ENCODE measurements around the gene IQSEC1.

IQSEC1 gene

DNA sequence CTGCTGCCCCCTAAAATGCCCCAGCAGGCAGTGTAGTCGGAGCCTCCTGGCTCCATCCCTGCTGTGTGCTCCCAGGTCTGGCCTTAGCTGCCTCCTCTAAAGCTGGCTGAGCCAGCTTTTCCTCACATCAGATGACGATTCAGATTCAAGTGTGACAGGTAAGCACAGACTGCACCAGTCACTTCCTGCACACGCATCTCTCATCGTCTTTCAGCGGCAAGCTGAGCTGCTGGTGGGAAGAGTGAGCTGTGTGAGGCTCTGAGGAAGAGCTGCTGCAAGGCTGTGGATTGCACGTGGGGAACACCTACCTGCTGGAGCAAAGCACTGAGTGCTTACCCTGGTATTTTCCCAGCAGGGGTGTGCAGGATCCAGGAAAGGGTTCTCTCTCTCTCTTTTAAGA lies 143.4 kb downstream of the IQSEC1 start:
- peak in 1 of 3 experiments; percentile 21 for DNase-seq

DNA sequence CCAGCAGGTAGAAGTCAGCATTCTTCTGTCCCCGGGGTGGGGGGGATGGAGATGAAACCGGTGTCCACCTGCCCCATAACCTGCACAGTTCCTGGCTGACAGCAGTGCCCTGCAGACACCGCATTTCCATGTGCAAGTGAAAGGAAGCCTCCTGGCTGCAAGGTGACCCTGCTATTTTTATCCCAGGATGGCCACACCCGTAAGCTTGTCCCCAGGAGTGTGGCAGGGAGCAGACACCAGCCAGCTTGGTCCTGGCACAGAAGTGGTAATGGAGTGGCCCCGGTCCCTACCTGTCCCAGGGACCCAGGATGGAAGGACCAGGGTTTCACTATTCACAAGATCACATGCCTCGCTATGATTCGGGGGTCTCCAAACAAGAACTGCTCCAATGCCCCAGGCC lies 146.6 kb downstream of the IQSEC1 start:
- no peak for DNase-seq

DNA sequence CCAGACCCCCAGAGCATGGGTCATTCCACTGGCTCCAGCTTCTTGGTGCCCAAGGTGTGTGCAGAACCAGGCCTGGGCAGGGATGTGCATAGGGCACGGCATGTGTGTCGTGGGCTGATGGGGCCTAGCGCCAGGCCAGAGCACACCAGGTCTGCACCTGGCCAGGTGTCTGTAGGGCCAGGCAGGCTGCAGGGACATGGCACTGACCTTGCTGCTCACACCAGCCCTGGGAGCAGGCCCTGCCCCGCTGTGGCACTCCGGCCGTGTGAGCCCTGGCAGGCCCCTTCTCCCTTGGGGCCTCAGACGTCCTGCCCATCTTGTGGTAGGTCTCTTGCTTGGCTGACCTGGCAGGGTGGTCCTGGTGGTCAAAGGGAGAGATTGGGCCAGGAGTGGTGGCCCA lies 147.6 kb downstream of the IQSEC1 start:
- no peak for DNase-seq

DNA sequence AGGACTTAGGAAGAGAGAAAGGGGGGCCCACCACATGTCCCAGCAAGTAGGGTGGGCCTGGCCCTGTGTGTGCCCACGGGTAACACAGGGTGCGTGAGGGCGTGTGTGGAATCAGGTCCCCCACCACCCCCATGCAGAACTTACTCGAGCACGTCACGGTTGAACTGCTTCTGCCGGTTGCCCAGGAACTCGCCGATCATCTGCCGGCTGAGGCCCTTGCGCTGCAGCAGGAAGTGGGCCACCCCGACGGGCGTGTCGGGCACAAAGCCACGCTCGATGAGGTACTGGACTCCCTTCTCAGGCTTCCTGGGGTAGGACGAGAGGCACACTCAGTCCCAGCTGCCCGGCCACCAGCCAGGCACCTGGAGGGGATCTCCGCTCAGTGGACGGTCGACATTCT lies 148.8 kb downstream of the IQSEC1 start:
- no peak for DNase-seq

DNA sequence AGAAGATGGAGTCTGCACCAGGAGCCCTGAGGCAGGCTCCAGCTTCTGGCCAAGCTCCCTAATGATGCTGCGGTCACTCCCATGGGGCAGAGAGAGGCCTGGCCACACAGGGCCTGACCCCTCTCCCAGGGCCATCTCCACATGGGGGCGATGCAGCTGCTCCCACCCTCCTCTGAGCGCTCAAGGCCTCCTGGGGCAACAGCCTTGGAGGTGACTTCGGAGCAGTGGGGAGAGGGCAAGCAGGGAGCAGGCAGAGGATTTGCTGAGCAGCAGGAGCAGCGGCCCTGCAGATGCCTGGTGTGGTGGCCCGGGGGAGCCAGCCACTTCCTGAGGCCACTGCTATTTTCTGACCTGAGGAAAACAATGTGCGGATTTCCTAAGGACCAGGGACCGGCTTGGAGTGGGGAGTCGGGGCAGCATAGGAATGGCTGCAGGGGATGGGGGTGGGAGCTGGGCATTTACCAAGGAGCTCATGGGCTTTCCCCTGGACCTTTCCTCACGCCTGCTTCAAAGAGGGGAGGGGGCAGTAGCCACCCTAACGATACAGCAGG lies 150.3 kb downstream of the IQSEC1 start:
- DNase-seq, result no peak

DNA sequence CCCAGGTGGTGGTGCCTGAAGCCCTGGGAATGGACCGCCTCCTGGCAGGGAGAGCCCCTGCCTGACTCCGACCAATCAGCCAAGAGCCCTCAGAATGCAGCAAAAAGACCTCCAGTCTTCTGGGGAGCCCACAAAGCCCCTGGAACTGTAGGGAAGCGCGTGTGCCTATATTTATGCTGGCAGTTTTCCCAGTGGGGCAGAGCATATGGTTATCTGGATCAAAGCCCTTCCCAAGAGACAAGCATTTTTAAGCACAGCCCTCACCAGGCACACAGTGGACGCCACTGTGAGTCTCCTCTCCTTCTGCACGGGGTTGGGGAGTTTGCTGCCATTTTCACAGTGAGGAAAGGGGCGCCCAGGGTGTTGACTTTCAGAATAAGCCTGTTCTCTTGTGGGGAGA lies 150.9 kb downstream of the IQSEC1 start:
- no peak for DNase-seq

DNA sequence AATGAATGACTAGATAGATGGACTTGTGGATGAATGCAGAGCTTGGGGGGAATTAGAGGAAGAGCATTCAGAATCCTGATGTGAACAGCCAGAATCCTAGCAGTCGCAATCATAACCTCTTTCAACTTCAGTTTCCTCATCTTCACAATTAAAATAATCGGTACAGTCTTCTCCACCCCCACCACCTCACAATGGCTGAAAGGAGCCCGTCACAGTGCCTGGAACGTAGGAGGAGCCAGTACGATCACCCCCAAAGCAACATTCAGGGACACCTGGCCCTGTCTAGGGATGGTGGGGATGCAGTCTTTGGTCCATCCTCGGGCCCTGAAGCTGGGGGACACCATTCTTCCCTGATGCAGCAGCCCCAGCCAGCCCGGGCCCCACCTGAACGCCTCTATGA lies 151.5 kb downstream of the IQSEC1 start:
- DNase-seq, result no peak

DNA sequence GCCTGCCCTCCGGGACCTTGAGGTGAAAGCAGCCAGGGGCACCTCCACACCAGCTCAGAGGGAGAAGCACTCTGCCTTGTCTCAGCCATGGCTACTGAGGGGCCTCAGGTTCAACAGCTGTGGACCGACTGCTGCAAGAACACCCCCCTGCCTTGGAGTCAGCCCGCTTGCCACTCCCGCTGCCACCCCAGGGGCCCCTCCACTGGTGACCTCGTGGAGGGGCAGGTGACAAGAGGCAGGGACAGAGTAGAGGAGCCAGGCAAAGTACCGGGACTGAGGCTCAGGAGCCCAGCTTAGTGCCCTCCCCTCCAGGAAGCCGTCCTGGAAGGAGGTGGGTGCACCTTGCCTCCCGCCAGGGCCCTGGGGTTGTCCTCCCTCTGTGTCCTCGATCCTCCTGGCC lies 152.3 kb downstream of the IQSEC1 start:
- DNase-seq, result no peak

DNA sequence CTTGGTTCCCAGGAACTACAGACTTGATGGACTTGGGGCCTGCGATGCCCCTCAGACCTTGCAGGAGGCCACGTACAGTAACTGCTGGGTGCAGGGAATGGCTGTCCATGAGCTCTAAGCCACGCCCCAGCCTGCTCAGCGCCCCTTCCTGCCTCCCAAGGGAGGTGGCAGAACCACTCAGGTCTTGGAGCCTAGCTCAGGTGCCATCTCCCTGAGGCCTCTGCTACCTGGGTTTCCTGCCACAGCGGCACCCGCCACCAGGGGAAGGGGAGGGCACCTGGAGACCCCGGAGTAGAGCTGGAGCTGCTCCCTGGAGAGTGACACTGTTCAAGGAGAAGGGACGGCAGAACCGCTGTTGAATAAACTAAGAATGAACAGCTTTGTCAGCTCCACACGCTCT lies 154.0 kb downstream of the IQSEC1 start:
- no peak for DNase-seq

DNA sequence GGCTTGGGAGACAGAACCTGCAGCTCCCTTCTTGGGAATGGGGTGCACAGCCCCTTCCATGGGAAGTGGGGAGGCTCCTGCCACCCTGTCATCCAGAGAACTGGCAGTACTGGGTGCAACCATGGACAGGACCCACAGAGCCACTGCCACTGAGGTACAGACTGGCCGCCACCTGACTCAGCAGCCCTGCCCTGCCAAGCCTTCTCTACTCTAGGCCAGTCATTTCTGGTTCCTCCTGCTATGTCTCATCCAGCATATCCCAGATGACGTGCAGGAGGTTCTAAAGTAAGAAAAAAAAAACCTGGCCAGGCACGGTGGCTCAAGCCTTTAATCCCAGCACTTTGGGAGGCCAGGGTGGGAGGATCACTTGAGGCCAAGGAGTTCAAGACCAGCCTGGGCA lies 155.0 kb downstream of the IQSEC1 start:
- no peak for DNase-seq

DNA sequence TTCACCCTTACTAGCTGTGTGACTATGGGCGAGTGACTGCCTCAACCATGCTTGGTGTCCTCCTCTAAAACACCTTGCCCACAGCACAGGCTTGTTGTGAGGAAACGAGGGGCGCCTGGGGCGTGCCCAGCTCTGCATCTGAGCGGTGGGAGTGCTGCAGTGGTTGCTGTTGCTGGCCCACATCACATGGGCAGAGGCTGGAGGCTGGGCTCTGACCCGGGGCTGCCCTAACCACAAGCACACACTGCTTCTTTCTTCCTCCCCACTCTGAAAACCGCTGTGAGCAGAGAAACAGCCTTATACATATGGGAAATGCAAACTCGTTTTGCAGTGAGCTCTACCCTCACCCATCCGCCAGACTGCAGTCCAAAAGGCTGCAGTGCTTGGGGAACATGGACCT lies 157.1 kb downstream of the IQSEC1 start:
- no peak for DNase-seq

DNA sequence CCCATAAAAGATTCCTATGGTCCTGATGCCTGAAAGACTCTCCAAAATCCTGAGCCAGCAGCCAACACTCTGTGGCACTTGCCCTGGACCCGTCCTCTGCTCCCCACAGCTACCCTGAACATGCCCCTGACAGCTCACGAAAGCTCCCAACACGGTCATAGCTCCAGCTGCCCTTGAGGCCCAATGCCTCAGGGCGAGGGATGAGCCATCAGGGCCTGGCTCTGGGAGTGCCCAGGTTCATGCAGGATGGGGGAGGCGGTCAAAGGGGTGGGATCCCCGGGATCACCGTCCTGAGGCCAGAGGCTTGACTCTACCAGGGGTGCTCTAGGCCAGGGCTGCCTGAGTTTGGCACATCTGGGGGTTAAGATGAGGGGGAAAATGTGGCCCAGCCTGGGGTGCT lies 159.1 kb downstream of the IQSEC1 start:
- no peak for DNase-seq

DNA sequence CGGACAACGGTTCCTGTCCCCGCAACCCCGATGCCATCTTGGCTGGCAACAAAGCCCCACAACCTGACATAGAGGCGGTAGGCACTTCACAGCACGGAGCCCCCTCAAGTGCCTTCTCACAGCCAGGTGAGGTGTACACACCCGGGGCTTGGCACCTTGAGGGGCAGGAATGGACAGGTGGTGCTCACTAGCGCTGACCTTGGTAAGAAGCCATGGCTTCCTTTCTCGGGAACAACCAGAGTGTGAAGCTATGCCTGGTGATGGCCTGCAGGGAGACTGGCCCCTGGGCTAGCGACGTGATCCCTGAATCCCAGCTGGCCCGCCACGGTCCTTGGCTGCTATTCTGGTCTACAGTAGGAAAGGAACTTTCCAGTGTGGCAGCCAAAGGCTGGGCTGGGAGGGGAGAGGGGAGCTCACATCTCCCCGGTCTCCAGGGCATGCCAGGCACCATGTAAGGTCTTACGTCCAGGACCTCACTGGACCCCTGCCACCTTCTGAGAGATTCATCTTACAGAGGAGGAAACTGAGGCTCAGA lies 161.3 kb downstream of the IQSEC1 start:
- no peak for DNase-seq

DNA sequence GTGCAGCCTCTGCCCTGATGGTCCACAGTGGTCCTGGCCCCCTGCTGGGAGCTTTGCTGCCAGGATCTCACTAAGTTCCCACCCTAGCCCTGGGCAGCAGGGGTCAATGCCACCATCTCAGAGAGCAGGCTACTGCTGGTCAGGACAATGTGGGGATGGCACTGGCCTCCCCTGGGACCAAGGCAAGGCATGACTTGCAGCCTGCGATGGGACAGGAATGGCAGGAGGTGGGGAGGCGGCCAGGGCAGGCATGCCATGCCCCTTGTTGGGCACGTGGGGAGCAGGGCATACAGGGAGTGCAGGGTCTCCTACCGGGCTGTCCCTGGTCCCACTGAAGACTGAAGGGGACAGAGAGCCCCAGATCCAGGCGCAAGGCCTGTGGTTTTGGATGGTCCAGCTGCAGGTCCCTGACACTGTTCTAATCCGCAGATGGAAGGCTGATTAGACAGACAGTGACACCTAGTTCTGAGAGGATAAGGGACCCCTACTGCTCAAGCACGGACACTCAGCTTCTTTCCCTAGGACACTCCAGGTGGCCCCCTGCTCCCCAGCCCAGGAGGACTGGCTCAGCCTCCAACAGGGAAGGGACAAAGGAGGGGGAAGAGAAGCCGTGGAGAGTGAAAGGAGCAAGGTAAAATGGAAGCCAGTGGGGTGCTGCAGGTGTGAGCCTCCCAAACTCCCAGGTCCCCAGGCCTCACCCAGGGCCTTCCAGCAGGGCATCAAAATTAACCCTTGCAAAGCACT lies 162.7 kb downstream of the IQSEC1 start:
- DNase-seq, result peak in 1 of 3 experiments; percentile 15

DNA sequence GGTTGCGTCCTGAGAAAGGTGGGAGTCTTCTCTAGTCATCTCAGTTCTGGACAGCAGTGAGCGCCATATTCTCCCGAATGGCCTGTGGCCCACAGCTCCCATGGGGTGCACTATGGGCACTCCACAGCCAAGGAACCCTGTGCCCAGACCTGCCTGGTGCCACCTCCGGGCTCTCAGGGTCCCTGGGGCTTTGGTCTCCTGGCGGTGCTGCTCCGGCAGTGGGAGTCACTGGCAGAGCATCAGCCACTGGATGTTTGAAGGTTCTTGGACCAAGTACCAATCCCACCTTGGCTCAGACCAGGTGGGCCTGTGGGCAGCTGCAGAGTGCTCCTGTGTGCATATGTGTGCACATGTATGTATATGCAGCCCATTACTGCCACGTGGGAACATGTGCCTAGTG lies 163.5 kb downstream of the IQSEC1 start:
- no peak for DNase-seq

DNA sequence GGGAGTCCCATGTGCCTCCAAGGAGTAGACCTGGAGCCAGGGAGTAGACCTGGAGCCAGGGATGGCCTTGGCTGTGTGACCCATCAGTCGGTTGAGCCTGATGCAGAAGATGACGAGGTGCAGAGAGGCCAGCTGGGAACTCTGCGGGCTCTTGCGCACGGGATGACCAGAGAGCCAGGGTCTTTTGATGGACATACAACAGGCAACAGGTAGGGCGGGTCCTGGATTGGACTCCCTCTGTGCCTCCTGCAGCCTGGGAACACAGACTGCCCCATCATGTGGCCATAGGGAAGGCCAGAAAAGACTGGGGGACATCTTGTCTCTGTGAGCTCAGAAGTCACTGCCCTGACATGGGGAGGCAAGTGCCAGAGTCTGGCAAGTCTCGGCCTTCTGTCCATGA lies 164.4 kb downstream of the IQSEC1 start:
- DNase-seq, result no peak

DNA sequence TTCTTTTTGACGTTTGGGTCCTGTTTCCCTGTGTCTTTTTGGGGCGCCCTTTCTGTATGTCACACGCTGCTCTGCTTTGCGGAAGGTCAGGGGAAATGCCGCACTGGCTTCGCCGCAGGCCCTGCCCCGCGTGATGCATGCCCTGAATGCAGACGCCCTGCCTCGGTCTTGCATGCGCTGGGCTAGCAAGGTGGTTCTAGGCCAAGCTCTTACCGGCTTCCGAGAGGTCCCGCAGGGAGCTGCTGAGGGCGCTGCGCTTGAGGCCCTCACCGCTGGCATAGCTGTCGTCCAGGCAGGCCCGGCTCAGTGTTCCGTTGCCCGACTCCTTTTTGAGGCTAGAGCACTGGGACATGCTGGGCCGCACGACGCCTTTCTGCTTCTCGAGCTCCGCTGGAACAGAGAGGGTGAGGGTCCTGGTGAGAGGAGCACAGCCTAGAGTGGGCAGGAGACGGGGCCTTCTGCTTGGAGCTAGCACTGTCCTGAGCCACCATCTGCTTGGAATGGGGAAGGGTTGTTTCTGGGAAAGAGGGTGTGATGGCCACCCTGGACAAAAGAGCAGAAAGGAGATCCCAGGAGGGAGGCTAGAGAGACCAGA lies 165.0 kb downstream of the IQSEC1 start:
- no peak for DNase-seq

DNA sequence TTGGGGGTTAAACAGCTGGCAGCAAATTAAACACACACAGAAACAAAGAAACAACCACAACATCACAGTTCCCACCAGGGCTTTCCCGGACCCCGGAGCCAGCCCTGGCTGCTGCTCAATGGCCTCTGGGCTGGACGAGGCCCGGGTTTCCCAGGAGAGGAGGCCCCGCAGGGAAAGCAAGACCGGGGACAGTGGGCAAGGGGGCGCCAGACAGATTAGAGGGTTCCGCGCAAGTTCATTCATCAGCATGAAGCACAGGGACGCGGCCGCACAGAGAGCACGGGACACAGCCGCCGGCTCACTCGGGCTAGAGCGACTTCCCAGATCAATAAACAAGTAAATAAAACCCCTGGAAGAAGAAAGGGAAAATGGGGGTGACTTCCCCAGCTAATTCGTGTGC lies 165.5 kb downstream of the IQSEC1 start:
- no peak for DNase-seq

DNA sequence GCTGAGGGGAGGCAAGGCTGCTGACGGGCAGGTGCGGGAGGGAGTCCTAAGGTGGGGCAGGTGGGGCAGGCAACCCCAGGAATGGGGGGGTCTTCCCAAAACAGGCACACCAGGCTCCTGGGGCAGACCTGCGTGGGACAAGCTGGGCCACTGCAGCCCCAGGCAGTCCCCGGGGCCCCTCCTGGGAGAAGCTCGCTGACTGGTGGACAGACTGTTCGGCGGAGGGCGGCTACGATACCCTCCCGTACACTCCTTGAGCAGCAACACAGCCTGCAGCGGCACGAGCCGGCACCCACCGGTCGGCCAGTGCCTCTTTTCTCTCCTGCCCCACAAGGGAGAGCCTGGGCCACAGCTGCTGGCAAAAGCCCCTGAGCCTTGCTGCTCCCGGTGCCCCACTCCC lies 165.9 kb downstream of the IQSEC1 start:
- DNase-seq, result no peak

DNA sequence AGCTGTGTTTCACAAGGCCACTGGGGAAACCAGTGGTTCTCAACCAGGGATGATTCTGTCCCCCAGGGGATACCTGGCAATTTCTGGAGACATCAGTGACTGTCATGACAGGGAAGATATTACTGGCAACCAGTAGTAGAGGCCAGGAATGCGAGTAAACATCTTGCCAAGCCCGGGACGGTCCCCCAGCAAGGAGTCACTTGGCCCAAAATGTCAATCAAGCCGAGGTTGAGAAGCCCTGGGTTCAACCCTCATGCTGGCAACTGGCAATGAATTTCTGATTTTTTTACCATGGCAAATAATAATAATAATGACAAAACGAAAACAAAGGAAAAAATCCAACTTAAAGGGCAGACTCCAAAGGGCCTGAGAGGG lies 166.3 kb downstream of the IQSEC1 start:
- no peak for DNase-seq

DNA sequence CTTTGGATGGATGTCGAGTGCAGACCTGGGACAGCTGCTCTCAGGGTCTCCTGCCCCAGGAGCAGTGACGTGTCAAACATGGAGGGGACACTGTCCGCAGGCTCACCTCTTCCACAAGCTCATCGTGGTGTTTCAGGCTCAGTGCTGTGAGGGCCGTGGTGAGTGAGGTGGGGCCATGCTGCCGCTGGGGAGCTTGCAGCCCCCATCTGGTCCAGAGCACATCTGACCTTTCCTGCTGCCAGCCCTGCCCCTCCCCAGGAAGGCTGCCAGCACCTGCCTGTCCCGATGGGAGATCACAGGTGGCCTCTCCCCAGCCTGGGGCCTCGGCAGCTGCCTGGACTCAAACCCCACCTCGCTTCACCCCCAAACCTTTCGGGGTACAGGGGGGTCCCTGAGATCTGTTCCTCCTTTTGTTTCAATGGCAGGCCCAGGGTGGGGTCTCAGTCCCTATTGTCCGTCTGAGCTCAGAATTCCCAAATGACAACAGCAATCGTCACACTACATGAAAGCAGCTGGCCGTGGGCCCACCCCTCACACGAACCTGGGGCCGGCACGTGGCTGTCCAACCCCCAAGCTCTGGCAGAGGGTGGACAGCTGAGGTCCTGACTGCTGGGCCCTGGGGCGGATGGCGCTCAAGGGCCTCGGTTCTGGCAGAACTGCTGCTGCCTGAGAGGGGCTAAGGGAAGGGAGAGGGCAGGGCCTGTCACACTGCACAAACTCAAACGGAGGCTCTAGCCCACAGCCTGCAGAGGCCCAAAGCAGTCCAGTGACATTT lies 166.9 kb downstream of the IQSEC1 start:
- DNase-seq, result no peak

DNA sequence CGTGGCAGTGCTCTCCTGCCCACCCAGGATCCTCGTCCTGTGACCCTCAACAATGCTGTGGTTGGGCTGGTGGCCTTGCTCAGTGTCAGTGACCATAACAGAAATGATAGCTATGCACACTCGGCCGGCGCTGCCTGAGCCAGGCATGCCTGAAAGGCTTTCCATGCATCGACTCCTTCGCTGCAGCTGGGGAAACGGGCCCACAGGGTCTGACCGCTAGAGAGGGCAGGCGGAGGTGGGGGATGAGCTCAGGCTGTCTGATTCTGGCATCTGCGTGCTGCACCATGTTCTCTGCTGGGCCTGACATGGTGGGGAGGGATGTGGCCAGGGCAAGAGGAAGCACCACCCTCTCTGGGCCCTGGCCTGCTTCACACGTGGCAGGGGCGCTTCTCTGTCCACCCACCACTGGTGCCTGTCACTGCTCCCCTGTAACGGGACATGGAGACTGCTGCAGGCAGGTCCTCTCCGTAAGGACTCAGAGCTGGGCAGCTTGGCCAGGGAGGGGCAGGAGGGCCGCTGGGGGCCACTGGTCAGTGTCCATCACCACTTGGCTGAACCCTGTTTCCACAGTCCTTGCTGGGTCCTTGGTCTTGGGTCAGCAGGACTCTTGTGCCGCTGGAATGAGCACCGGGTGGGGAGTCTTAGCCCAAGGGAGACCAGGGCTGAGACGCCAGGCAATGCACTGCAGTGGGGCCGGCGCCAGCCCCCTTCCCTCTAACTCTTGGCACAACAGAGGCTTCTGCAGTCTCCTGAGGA lies 167.7 kb downstream of the IQSEC1 start:
- DNase-seq, result no peak

DNA sequence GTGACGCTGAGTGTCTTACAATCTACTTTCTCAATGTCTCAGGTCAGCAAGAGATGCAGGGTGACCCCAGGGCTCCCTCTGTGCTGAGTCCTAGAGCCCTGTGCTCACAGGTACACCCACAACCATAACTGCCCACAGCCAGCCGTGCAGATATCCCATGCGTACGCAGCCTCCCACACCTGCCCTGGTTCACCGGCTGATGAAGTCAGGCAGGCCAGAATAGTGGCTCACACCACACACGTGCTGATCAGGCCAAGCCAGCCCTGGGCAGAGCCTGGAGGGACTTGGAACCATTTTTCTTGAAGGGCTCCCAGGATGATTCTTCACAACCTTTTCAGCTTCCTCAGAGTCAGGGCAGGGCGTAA lies 168.3 kb downstream of the IQSEC1 start:
- no peak for DNase-seq

Measured in NCI-H1417 (cell line).